Activated CD4-positive, alpha-beta memory T cell treated with anti-CD3 and anti-CD28 coated beads for 36 hours (primary cell): ENCODE measurements around the gene AGER. TPM values are rescaled to one million over a fixed set of nuclear protein-coding genes. Genes with fewer than 3 reads are reported as not detected.
"Not testable (repeated sequence)": the region's sequence is repeated elsewhere in the genome, so short reads cannot be mapped to it uniquely, and the experiment has no call there.

Source experiments
- CTCF ChIA-PET: fragments of 350-600 bp; sonication (Branson Sonifier 250); formaldehyde crosslinking; loops from one replicate; lab custom pipeline; 2021; ENCODE audit warnings: antibody characterized with exemption, inconsistent platforms; lab: Charles Lee
- POLR2A ChIA-PET: fragments of 350-600 bp; sonication (Branson Sonifier 250); formaldehyde crosslinking; loops from one replicate; lab custom pipeline; 2021; ENCODE audit warnings: antibody characterized with exemption; lab: Charles Lee
- DNase-seq: peaks from one replicate; pipeline ENCODE4 v3.0.0-alpha.2; 2020
- H3K27ac Mint-ChIP-seq: one replicate; pipeline ENCODE4 v1.8.0; 2021; ENCODE audit warnings: mixed read lengths
- H3K27me3 Mint-ChIP-seq: one replicate; pipeline ENCODE4 v1.8.0; 2021; ENCODE audit warnings: mixed read lengths
- H3K36me3 Mint-ChIP-seq: one replicate; pipeline ENCODE4 v1.8.0; 2021; ENCODE audit warnings: mixed read lengths
- H3K4me1 Mint-ChIP-seq: one replicate; pipeline ENCODE4 v1.8.0; 2021; ENCODE audit warnings: low read depth, mixed read lengths
- H3K4me3 Mint-ChIP-seq: one replicate; pipeline ENCODE4 v1.8.0; 2021; ENCODE audit warnings: mild to moderate bottlenecking, mixed read lengths
- H3K9me3 Mint-ChIP-seq: one replicate; pipeline ENCODE4 v1.8.0; 2021; ENCODE audit warnings: mixed read lengths
- intact Hi-C: fragments of 100-400 bp; cut with micrococcal nuclease; formaldehyde crosslinking; loops from one replicate; pipeline ENCODE4 v1.15.1; 2023
- total RNA-seq, 2 experiments: library from RNA; stranded (reverse); gene quantifications; one replicate each; pipeline ENCODE4 v1.2.3, GENCODE V29; 2021

The AGER gene
- total RNA-seq, 2 experiments from 2014 or later, result 16.5 to 23.5 TPM

DNA sequence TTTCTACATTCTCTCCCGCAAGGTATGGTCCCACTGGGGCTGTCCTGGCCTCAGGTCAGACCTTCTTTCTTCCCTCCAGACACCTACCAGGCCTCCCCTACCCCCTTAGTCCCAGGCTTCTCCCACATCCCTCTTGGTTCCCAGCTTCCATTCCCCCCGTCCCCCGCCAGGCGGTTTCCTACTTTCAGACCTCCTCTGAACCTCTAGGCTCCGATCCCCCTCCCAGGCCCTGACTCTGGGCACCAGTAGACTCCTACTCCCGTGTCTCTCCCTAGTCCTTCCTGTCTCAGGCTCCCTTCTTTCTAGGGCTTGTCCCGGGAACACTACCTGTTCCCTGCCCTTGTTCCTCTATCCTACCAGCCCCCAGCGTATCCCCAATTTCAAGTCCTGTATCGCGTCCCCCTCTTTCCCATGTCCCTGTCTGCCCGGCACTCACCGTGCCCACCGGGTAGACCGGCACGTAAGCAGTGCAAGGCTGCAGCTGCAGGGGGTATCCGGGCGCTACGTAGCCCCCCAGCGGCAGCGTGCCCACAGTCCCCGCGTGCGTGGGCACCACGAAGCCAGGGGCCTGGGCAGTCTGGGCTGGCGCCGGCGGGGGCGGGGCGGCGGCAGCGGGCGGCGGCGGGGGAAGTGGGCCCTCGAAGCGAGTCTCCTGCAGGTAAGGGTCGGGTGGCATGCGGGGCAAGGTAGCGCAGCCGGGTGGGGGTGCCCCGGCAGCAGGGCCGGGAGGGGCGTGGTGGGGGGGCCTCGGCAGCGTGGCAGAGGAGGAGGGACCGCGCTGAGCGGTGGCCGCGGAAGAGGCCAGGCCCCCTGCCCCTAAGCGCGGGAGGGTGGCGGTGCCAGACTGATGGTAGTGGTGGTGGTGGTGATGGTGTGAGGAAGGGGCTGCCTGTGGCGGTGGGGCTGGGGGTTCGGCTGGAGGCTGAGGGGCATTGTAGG lies 33.9 kb downstream of the AGER start:
- Mint-ChIP-seq H3K4me3 (no peak overlapping the region), H3K9me3 (no peaks in the 10 kb centered on the region), H3K27ac (peak overlapping the region; percentile 26), H3K36me3 (peaks cover 3% of the 10 kb centered on the region), H3K27me3 (peaks cover 30% of the 10 kb centered on the region), H3K4me1 (peaks cover 37% of the 10 kb centered on the region)
- intact Hi-C loops, result loop anchor here (2.0 kb wide), 1 partner anchor 45 kb away; no protein-coding TSS in a partner anchor
- DNase-seq, result no peak
- ChIA-PET POLR2A (no interaction called here), CTCF (no interaction called here)

DNA sequence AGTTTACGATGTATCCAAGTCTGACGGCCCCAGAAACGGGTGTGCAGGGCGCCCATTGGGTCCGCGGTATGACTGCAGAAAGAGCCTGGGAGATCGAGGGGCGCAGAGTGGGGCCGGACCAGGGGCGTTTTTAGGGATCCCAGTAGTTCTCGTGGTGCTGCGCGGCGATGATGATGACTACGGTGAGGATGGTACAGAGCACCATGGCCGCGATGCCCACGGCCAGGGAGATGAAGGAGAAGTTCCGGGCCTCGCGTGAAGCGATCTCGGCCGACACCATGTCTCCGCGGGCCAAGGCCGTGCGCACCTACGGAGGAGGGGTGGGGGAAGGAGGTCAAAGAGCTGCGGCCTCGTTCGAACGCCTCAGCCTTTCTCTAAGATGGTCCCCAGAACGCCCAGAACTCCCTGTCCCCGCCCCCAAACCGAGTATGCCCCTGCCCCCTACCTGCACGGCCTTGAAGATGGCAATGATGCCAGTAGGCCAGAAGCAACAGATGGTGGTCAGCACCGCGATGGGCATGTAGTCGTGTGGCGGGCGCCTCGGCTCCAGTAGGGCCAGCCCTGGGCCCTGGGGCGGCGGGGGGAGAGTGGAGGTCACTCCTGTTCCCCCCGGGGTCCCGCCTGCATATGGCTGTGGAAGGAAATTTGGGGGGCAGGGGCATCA lies 34.8 kb downstream of the AGER start:
- Mint-ChIP-seq H3K4me1 (peaks cover 29% of the 10 kb centered on the region), H3K36me3 (peaks cover 3% of the 10 kb centered on the region)

DNA sequence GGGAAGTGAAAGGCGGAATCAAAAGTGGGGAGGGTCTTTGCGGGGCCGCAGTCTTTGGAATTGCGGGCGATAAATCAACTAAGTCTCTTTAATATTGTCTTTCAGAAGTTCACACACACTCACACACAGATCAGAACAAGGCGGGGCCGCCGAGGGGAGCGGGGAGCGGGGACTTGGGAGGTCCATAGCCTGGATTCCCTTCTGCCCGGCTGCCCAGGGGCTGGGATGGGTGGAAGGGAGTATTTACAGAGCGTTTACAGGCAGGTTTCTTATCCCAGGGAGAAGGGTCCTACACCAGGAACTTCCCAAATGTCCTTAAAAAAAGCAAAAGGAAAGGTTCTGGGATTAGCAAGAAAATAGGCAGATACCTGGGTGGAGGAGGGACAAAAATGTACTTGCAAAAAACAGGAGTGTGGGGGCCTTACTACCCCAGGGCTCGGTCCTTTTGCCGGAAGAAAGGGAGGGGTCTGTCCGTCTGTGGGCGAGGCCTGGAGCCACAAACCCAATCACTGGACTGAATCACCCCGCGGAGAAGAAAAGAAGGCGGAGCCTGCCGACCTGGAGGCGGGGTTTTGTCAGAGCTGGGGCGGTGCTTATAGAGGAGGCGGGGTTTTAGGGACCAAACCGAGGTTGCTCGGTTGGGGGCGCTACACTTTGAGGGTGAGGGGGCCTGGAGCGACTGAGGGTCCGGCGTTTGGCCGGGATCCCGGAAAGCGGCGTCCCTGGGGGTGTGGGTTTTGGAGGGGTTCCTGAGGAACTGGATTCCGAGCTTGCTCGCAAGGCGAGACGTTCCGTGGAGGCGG lies 35.6 kb downstream of the AGER start:
- POLR2A ChIA-PET, result interaction anchor here (1.5 kb wide), 1 partner anchor 44 kb away, joined by 3 read pairs; no protein-coding TSS in a partner anchor
- peak overlapping the region; percentile 76 for H3K4me3 Mint-ChIP-seq
- intact Hi-C loops, result loop anchor here (1.0 to 2.0 kb wide), 2 partner anchors 20 to 46 kb away; partner anchors contain the start of gene ATF6B
- H3K36me3 Mint-ChIP-seq, result no peaks in the 10 kb centered on the region
- H3K9me3 Mint-ChIP-seq, result no peaks in the 10 kb centered on the region
- CTCF ChIA-PET, result interaction anchor here (0.7 to 1.5 kb wide), 5 partner anchors 10 to 97 kb away, joined by 3 to 5 read pairs (median 4); no protein-coding TSS in a partner anchor
- H3K4me1 Mint-ChIP-seq, result peaks cover 28% of the 10 kb centered on the region
- peaks cover 30% of the 10 kb centered on the region for H3K27me3 Mint-ChIP-seq
- DNase-seq, result peak; percentile 87
- H3K27ac Mint-ChIP-seq, result no peak overlapping the region

More for the DNA sequence above, 34.8 kb downstream of the AGER start:
- POLR2A ChIA-PET, result interaction anchor here (1.5 kb wide), 1 partner anchor 44 kb away, joined by 3 read pairs; no protein-coding TSS in a partner anchor
- intact Hi-C loops, result loop anchor here (2.0 kb wide), 1 partner anchor 46 kb away; no protein-coding TSS in a partner anchor
- Mint-ChIP-seq H3K4me3 (peak overlapping the region; percentile 76), H3K9me3 (no peaks in the 10 kb centered on the region), H3K27ac (no peak overlapping the region), H3K27me3 (peaks cover 30% of the 10 kb centered on the region)
- peak; percentile 22 for DNase-seq
- CTCF ChIA-PET, result interaction anchor here (0.9 to 1.5 kb wide), 3 partner anchors 10 to 46 kb away, joined by 3 to 5 read pairs (median 4); no protein-coding TSS in a partner anchor

DNA sequence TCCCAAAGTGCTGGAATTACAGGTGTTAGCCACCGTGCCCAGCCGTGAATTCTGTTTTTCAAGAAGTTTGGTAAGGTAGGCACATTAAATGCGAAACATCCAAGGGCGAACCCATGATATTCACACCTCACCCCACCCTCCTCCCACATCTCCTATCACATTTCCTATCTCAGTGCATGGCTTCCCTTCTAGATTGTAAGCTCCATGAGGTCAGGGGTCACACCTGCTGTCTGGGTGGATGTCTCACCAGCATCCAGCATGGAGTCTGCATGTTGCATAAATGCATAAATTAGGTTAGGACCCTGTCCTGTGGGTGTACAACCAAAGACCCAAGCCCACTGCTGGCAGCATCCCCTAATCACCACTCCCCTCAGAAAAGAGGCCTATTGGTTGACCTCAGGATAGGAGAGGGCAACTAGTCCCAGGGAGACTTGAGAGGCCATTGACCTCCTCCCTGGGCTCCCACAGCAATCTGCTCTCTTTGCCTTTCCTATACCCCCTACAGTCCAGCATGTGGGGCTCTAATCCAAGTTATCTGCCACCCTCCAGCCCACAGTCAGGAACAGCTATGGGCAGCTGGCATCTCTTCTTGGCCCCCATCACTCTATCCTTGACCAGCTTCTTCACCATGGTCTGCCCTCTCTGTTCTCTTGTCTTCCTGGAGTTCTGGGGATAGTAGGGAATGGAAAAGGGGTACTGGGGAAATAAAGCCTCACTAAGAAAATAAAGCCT lies 36.5 kb downstream of the AGER start:
- intact Hi-C loops, result loop anchor here (1.0 to 2.0 kb wide), 2 partner anchors 19 to 47 kb away; partner anchors contain the start of gene ATF6B
- H3K4me1 Mint-ChIP-seq, result peaks cover 20% of the 10 kb centered on the region
- H3K36me3 Mint-ChIP-seq, result no peaks in the 10 kb centered on the region
- H3K27ac Mint-ChIP-seq, result no peak overlapping the region
- peaks cover 30% of the 10 kb centered on the region for H3K27me3 Mint-ChIP-seq
- ChIA-PET POLR2A (interaction anchor here (1.5 kb wide), 1 partner anchor 45 kb away, joined by 3 read pairs; no protein-coding TSS in a partner anchor), CTCF (interaction anchor here (0.7 to 1.5 kb wide), 3 partner anchors 19 to 98 kb away, joined by 3 to 4 read pairs (median 4); no protein-coding TSS in a partner anchor)
- DNase-seq, result no peak
- no peaks in the 10 kb centered on the region for H3K9me3 Mint-ChIP-seq
- no peak overlapping the region for H3K4me3 Mint-ChIP-seq

DNA sequence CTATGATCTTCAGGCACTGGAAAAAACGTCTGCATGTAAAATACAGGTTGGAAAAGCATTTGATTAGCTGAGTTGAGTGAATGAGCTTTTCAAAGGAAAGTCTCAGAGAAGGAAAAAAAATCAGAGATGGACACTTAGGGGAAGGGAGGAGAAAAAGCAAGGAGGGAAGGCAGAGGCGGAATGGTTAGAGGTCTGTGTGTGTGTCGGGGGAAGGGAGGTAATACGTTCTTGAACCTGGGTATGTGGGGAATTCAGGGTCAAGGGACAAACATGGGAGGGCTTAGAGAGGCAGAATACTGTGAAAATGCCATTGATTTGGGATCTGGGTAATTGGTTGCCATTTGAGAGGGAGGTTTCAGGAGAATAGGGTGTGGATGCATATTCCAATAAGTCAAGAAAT lies 37.4 kb downstream of the AGER start:
- no peak overlapping the region for H3K4me3 Mint-ChIP-seq
- peaks cover 30% of the 10 kb centered on the region for H3K27me3 Mint-ChIP-seq
- H3K9me3 Mint-ChIP-seq, result no peaks in the 10 kb centered on the region
- POLR2A ChIA-PET, result interaction anchor here (0.5 kb wide), 1 partner anchor 48 kb away, joined by 3 read pairs; no protein-coding TSS in a partner anchor
- intact Hi-C loops, result no loop called here
- H3K27ac Mint-ChIP-seq, result no peak overlapping the region
- no peaks in the 10 kb centered on the region for H3K36me3 Mint-ChIP-seq
- no peak for DNase-seq
- H3K4me1 Mint-ChIP-seq, result peaks cover 17% of the 10 kb centered on the region
- CTCF ChIA-PET, result no interaction called here

DNA sequence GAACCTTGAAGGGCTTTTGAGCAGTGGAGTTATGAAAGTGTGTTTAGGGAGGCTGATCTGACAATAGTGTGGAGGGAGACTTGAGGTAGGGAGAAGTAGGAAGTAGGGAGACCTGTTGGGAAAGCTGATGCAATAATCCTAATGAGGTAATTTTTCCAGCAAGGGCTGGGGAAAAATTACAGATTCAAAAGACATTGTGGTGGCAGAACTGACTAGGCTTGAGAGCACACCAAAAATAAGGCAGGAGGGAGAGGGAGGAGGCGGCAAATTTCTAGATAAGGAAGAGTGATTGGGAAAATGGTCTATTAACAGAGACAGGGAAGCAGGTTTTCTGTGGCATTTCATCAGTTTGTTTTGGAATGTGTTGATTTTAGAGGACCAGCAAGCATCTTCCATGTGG lies 37.8 kb downstream of the AGER start:
- Mint-ChIP-seq H3K36me3 (no peaks in the 10 kb centered on the region), H3K27me3 (peaks cover 29% of the 10 kb centered on the region), H3K4me1 (peaks cover 15% of the 10 kb centered on the region), H3K4me3 (no peak overlapping the region), H3K27ac (no peak overlapping the region), H3K9me3 (no peaks in the 10 kb centered on the region)
- intact Hi-C loops, result no loop called here
- no peak for DNase-seq
- ChIA-PET CTCF (no interaction called here), POLR2A (interaction anchor here (0.5 kb wide), 1 partner anchor 48 kb away, joined by 3 read pairs; no protein-coding TSS in a partner anchor)

DNA sequence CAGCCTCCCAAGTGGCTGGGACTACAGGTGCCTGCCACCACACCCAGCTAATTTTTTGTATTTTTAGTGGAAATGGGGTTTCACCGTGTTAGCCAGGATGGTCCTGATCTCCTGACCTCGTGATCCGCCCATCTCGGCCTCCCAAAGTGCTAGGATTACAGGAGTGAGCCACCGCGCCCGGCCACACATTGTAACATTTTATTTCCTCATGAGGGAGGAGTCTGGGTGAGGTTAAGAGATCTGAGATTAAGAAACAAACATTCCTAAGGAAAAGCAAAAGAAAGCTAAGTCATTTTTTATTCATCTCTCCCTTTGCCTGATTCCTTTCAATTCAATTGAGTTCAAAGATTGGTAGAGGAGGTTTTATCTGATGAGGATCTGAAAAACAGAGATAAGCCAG lies 39.8 kb downstream of the AGER start:
- CTCF ChIA-PET, result interaction anchor here (1.1 kb wide), 2 partner anchors 15 to 25 kb away, joined by 3 read pairs; no protein-coding TSS in a partner anchor
- POLR2A ChIA-PET, H3K27ac Mint-ChIP-seq, H3K4me3 Mint-ChIP-seq, intact Hi-C loops, H3K36me3 Mint-ChIP-seq, H3K9me3 Mint-ChIP-seq, DNase-seq: not testable (repeated sequence)
- Mint-ChIP-seq H3K4me1 (peaks cover 10% of the 10 kb centered on the region), H3K27me3 (peaks cover 17% of the 10 kb centered on the region)

DNA sequence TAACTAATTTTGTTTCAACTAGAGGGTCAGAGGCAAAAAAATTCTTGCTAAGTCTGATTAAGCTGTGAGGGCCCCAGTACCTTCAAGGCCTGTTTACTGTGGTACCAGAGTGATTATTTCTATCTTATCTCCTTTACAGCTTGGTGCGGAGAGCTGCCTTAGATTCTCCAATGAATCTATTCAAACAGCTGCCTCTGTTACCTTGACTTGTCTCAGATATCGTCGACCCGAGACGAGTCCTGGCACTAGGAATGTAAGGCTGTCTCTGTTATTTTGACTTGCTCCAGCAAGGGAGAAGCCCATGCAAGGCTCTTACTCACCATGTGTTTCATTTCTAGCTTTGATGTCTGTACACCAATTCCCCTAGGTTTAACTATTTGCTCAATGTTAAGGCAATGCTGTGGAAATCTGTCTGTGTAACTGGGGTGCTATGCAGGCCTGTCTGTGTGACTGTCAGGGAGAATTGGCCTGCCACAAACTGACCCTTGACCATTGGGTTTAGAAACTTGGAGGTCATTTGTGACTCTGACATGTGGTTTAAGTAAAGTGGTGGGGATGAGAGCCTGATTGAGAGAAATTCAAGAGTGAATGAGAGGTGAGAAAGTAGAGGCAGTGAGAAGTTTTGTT lies 43.5 kb downstream of the AGER start:
- Mint-ChIP-seq H3K4me3 (no peak overlapping the region), H3K4me1 (no peaks in the 10 kb centered on the region), H3K36me3 (no peaks in the 10 kb centered on the region), H3K27ac (no peak overlapping the region), H3K27me3 (no peaks in the 10 kb centered on the region), H3K9me3 (no peaks in the 10 kb centered on the region)
- DNase-seq, result no peak
- intact Hi-C loops, result no loop called here
- ChIA-PET POLR2A (no interaction called here), CTCF (no interaction called here)

DNA sequence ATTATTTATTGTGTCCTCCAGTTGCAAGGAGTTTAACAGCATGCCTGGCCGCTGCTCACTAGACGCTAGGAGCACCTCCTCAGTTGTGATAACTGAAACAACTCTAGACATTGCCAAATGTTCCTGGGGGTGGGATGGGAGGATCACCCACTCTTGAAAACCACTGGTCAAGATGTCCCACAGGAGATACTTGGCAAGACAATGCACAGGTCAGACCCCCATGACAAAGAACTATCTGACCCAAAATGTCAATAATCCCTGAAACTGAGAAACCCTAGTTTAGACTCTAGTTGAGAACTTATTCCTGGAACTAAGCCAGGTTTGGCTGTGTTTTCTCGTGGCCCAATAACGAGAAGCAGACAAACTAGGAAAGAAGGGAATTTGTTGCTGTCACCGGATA lies 44.5 kb downstream of the AGER start:
- intact Hi-C loops, result no loop called here
- Mint-ChIP-seq H3K27me3 (no peaks in the 10 kb centered on the region), H3K27ac (no peak overlapping the region), H3K9me3 (no peaks in the 10 kb centered on the region), H3K36me3 (no peaks in the 10 kb centered on the region), H3K4me3 (no peak overlapping the region), H3K4me1 (no peaks in the 10 kb centered on the region)
- ChIA-PET POLR2A (no interaction called here), CTCF (interaction anchor here (0.9 kb wide), 1 partner anchor 9 kb away, joined by 3 read pairs; no protein-coding TSS in a partner anchor)
- no peak for DNase-seq

DNA sequence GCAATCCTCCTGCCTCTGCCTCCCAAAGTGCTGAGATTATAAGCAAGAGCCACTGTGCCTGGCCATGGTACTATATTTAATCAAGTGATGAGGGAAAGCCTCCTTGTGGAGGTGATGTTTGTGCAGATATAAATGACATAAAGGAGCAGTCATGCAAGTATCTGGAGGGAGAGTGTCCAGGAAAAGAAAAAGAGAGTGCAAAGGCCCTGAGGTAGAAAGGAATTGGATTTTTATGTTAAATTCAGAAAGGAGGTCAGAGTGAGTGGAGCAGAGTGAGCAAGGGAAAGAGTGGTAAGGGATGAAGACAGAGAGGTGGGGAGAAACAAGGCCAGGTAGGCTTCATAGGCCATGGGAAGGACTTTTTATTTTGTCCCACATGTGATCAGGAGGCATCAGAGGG lies 46.6 kb downstream of the AGER start:
- POLR2A ChIA-PET, result no interaction called here

More for the DNA sequence above, 46.6 kb downstream of the AGER start:
- no peaks in the 10 kb centered on the region for H3K36me3 Mint-ChIP-seq
- H3K27me3 Mint-ChIP-seq, result no peaks in the 10 kb centered on the region
- CTCF ChIA-PET, result no interaction called here
- H3K27ac Mint-ChIP-seq, result no peak overlapping the region
- intact Hi-C loops, result no loop called here
- H3K4me3 Mint-ChIP-seq, result no peak overlapping the region
- H3K4me1 Mint-ChIP-seq, result no peaks in the 10 kb centered on the region
- H3K9me3 Mint-ChIP-seq, result no peaks in the 10 kb centered on the region
- DNase-seq, result no peak
